GM23248 (cell line): ENCODE measurements around the gene BMS1. TPM values are rescaled to one million over a fixed set of nuclear protein-coding genes. Genes with fewer than 3 reads are reported as not detected.
"Not testable (repeated sequence)": the region's sequence is repeated elsewhere in the genome, so short reads cannot be mapped to it uniquely, and the experiment has no call there.

Source experiments
- DNase-seq: peaks from one replicate; pipeline ENCODE4 v3.0.0-alpha.2; 2015
- H2AFZ ChIP-seq: fragments of 200-600 bp; sonication (generic); 2 replicates; pipeline ENCODE4 v1.6.1; 2016; ENCODE audit warnings: antibody characterized with exemption
- H3F3A ChIP-seq: fragments of 200-600 bp; sonication (generic); 2 replicates; pipeline ENCODE4 v1.6.1; 2016; ENCODE audit warnings: mild to moderate bottlenecking, antibody characterized with exemption, mixed run types; ENCODE audit not compliant: insufficient read depth
- H3K27ac ChIP-seq: fragments of 200-600 bp; sonication (generic); 2 replicates; pipeline ENCODE4 v1.5.1; 2016; ENCODE audit warnings: mild to moderate bottlenecking
- H3K27me3 ChIP-seq: fragments of 200-600 bp; sonication (generic); replicated peaks from 2 replicates; pipeline ENCODE4 v1.6.1; 2016; ENCODE audit warnings: mild to moderate bottlenecking; ENCODE audit not compliant: insufficient read depth
- H3K36me3 ChIP-seq: fragments of 200-600 bp; sonication (generic); 2 replicates; pipeline ENCODE4 v1.6.1; 2016; ENCODE audit warnings: low read depth, mild to moderate bottlenecking
- H3K4me1 ChIP-seq: fragments of 200-600 bp; sonication (generic); 2 replicates; pipeline ENCODE4 v1.6.1; 2016; ENCODE audit warnings: mild to moderate bottlenecking; ENCODE audit not compliant: insufficient read depth
- H3K4me2 ChIP-seq: fragments of 200-600 bp; sonication (generic); one replicate; pipeline ENCODE4 v1.6.1; 2016; ENCODE audit warnings: mild to moderate bottlenecking; ENCODE audit not compliant: unreplicated experiment
- H3K4me3 ChIP-seq: fragments of 200-600 bp; sonication (generic); 2 replicates; pipeline ENCODE4 v1.5.1; 2016; ENCODE audit warnings: mild to moderate bottlenecking
- H3K79me2 ChIP-seq: fragments of 200-600 bp; sonication (generic); 2 replicates; pipeline ENCODE4 v1.6.1; 2016; ENCODE audit warnings: mild to moderate bottlenecking; ENCODE audit not compliant: insufficient read depth
- H3K9ac ChIP-seq: fragments of 200-600 bp; sonication (generic); 2 replicates; pipeline ENCODE4 v1.6.1; 2016; ENCODE audit warnings: mild to moderate bottlenecking
- H3K9me2 ChIP-seq: fragments of 200-600 bp; sonication (generic); 2 replicates; pipeline ENCODE4 v1.6.1; 2016; ENCODE audit warnings: mixed run types, mild to moderate bottlenecking, moderate library complexity; ENCODE audit not compliant: insufficient read depth
- H3K9me3 ChIP-seq: fragments of 200-600 bp; sonication (generic); one replicate; pipeline ENCODE4 v1.6.1; 2017; ENCODE audit warnings: low read depth
- H4K20me1 ChIP-seq: fragments of 200-600 bp; sonication (generic); 2 replicates; pipeline ENCODE4 v1.6.0; 2016; ENCODE audit not compliant: insufficient read depth
- EZH2 ChIP-seq: fragments of 200-600 bp; sonication (generic); IDR thresholded peaks from 2 replicates; pipeline ENCODE4 v1.6.1; 2018; ENCODE audit warnings: antibody characterized with exemption, mild to moderate bottlenecking; ENCODE audit not compliant: insufficient read depth, poor library complexity, severe bottlenecking
- EZH2phosphoT487 ChIP-seq: fragments of 200-600 bp; sonication (generic); IDR thresholded peaks from 2 replicates; pipeline ENCODE4 v1.6.1; 2018; ENCODE audit warnings: antibody characterized with exemption, moderate library complexity, mild to moderate bottlenecking, low read depth; ENCODE audit not compliant: insufficient read depth
- WGBS, 2 experiments: methylation state at CpG; one replicate each; pipeline ENCODE4 v1.1.6; 2015 to 2017; ENCODE audit warnings: low lambda C conversion rate in 2 of 2, low coverage in 1 of 2; ENCODE audit errors: missing lambda C conversion rate in 2 of 2; 5-methylcytosine and 5-hydroxymethylcytosine counted together
- in situ Hi-C: fragments of 300-500 bp; cut with MboI; formaldehyde crosslinking; loops from 2 replicates; pipeline ENCODE4 v1.15.0; 2020
- polyA plus RNA-seq: library from polyadenylated mRNA; unstranded; fragments of >200 nt; fragmentation: Nextera tagmentation; extraction: Ambion mirVana; gene quantifications from 2 replicates; pipeline ENCODE4 v1.2.1, GENCODE V29; 2016
- total RNA-seq: library from RNA; depleted of rRNA; stranded (reverse); fragments of >200 nt; shearing (Covaris generic); gene quantifications from 2 replicates; pipeline ENCODE4 v1.2.3, GENCODE V29; 2014

The BMS1 gene
- total and polyA plus RNA-seq, 2 experiments from 2014 or later = 13.9 to 14.2 TPM

- Histone ChIP-seq H3K9ac (no peak overlapping the region), H3K27me3 (no peaks in the 10 kb centered on the region), H3K9me2 (no peaks in the 10 kb centered on the region), H4K20me1 (no peaks in the 10 kb centered on the region), H2AFZ (no peak overlapping the region), H3K79me2 (peaks cover 20% of the 10 kb centered on the region; the same call in 1 of the 2 replicates), H3K9me3 (no peaks in the 10 kb centered on the region), H3K27ac (no peak overlapping the region), H3K4me2 (no peak overlapping the region), H3K4me1 (no peaks in the 10 kb centered on the region), H3F3A (peaks cover 4% of the 10 kb centered on the region; the same call in 1 of the 2 replicates), H3K36me3 (peaks cover 16% of the 10 kb centered on the region; the same call in 1 of the 2 replicates), H3K4me3 (no peak overlapping the region)
- TF ChIP-seq EZH2phosphoT487 (no peak), EZH2 (no peak)
- 90 to 93% methylated on average over 7 of the region's 7 CpGs for WGBS, 2 experiments
- in situ Hi-C loops = no loop called here
- DNase-seq = no peak
These were observed 47.6 kb downstream of the BMS1 start for GRCh38 chr10:42830237-42830636.

DNA sequence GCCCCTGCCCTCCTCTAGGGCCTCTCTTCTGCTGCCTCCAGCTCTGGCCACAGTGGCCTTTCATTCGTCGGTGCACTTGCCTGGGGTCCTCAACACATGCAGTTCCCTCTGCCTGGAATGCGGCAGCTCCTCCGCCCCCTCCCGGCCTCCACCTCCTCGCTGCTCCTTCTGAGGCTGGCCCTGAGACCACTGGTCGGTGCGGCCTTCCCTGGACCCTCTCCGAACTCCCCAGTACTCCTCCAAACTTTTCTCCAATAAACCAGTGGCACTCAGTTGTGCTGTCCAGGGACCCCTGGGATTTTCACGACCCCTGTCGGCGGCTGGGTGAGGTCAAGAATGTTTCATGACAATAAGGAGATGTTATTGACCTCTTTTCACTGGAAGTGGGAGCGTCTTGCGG is 53.5 kb downstream of the BMS1 start:
- H3K27ac ChIP-seq = no peak overlapping the region
- in situ Hi-C loops = no loop called here
- H3K4me2 ChIP-seq = no peak overlapping the region
- H3K9ac ChIP-seq = no peak overlapping the region
- no peak for DNase-seq
- 64 to 66% methylated on average over 14 of the region's 14 CpGs for WGBS, 2 experiments
- H4K20me1 ChIP-seq = no peaks in the 10 kb centered on the region
- no peak overlapping the region for H3K4me3 ChIP-seq
- peaks cover 4% of the 10 kb centered on the region; the same call in 1 of the 2 replicates for H3F3A ChIP-seq
- no peaks in the 10 kb centered on the region for H3K27me3 ChIP-seq
- no peaks in the 10 kb centered on the region for H3K4me1 ChIP-seq
- no peak for TF ChIP-seq EZH2phosphoT487
- no peak for TF ChIP-seq EZH2
- H3K9me2 ChIP-seq = no peaks in the 10 kb centered on the region
- no peaks in the 10 kb centered on the region for H3K9me3 ChIP-seq
- no peaks in the 10 kb centered on the region for H3K79me2 ChIP-seq
- 0 out of 2 replicates have a peak, but pooled peaks cover 7% of the 10 kb centered on the region for H3K36me3 ChIP-seq
- no peak overlapping the region for H2AFZ ChIP-seq

DNA sequence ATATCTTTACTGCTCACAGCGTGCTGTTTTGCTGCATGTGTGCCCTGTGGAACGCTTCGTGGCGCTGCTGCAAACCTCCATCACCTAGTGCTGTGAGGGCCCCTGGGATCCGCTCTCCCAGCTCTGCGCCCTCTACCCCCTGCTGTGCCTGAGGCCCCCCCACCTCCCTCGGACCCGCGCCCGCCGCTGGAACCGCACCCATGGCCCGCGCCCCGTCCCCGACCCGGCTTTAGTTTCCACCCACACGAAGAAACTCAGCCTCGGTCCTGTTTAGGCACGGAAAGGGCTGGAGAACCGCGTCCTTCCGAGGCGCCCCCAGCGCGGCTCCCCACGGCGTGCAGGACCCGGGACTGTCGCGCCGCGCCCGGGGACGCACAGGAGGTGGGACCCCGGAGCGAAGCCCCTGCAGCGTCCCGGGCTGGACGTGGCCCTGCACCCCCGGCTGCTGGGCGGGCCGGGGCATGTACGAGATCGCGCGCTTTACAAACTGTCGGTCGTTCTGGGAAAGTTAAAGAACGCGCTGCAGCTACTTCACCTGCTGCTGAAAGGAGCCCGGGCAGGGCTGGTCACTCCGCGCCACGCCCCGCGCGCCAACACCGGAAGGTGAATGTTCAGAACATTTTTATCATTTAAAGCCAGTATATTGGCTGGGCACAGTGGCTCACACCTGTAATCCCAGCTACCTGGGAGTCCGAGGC is 54.3 kb downstream of the BMS1 start:
- Histone ChIP-seq H2AFZ (peak overlapping the region; percentile 65), H3K9me2 (no peaks in the 10 kb centered on the region), H3K4me2 (peak overlapping the region; percentile 70), H3K4me1 (no peaks in the 10 kb centered on the region), H3K79me2 (no peaks in the 10 kb centered on the region), H3K27me3 (no peaks in the 10 kb centered on the region), H3F3A (peaks cover 4% of the 10 kb centered on the region; the same call in 1 of the 2 replicates), H3K27ac (no peak overlapping the region), H3K4me3 (peak overlapping the region; percentile 70), H3K36me3 (no peaks in the 10 kb centered on the region), H3K9me3 (no peaks in the 10 kb centered on the region), H4K20me1 (no peaks in the 10 kb centered on the region), H3K9ac (no peak overlapping the region)
- no peak for TF ChIP-seq EZH2phosphoT487
- 2 to 3% methylated on average over 45 to 52 of the region's 60 CpGs for WGBS, 2 experiments
- in situ Hi-C loops = no loop called here
- DNase-seq = peak; percentile 56

DNA sequence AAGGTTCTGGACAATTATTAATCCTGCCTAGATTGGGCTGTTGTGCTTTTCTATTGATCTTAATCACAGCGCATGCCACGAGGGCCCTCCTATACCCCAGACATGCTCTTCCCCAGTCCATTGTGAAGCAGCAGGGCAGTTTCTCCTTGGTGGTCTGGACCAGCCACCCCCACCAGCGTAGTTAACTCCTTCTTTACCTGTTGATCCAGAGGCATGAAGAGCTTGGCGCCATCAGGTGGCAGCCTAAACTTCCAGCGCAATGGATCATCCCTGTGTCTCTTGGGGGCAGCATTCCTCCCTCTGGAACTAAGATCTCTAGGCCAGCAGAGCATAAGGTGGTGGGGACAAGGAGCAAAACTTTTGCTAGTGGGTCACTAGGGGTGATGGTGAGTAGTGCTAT is 62.2 kb downstream of the BMS1 start:
- H3K9me3 ChIP-seq, in situ Hi-C loops, H3K79me2 ChIP-seq, DNase-seq, H3K4me1 ChIP-seq, H3F3A ChIP-seq, H2AFZ ChIP-seq, H3K9me2 ChIP-seq, H3K4me2 ChIP-seq, H3K4me3 ChIP-seq, H4K20me1 ChIP-seq, H3K27me3 ChIP-seq, H3K36me3 ChIP-seq, H3K9ac ChIP-seq, H3K27ac ChIP-seq: not testable (repeated sequence)
- WGBS, 2 experiments = 0 to 3% methylated on average over 5 of the region's 5 CpGs

GRCh38 chr10:42847261-42847660 is 64.7 kb downstream of the BMS1 start:
- H3K36me3 ChIP-seq, H3K27ac ChIP-seq, H3K4me3 ChIP-seq, H3K9ac ChIP-seq, in situ Hi-C loops, H3K27me3 ChIP-seq, H3K4me1 ChIP-seq, H3K79me2 ChIP-seq, H3K4me2 ChIP-seq, H3F3A ChIP-seq, H2AFZ ChIP-seq, DNase-seq, H3K9me3 ChIP-seq, H3K9me2 ChIP-seq, H4K20me1 ChIP-seq: not testable (repeated sequence)
- WGBS, 2 experiments = 78 to 95% methylated on average over 4 to 21 of the region's 28 CpGs
